Neural cell (in vitro differentiated cells): ENCODE data around the gene IL15RA. TPM values are rescaled to one million over a fixed set of nuclear protein-coding genes. Genes with fewer than 3 reads are reported as not detected.

ENCODE experiments used
- H2AFZ ChIP-seq: fragments of 200-600, 300-800 bp; sonication (generic), shearing (Covaris generic); 2 replicates; pipeline ENCODE4 v1.6.0; 2014; ENCODE audit warnings: low read depth, mild to moderate bottlenecking, antibody characterized with exemption, low read length, moderate library complexity
- H3F3A ChIP-seq: fragments of 200-600 bp; shearing (Covaris generic); 2 replicates; pipeline ENCODE4 v1.6.1; 2016; ENCODE audit warnings: mild to moderate bottlenecking, moderate library complexity, mixed read lengths, antibody characterized with exemption, low read length; ENCODE audit not compliant: insufficient read depth, poor library complexity, severe bottlenecking
- H3K27ac ChIP-seq: fragments of 200-600, 300-800 bp; sonication (generic), shearing (Covaris generic); 2 replicates; pipeline ENCODE4 v1.5.1; 2014; ENCODE audit warnings: mild to moderate bottlenecking, low read length, moderate library complexity
- H3K27me3 ChIP-seq: fragments of 300-800, 200-600 bp; sonication (generic), shearing (Covaris generic); 2 replicates; pipeline ENCODE4 v1.6.0; 2014; ENCODE audit warnings: mild to moderate bottlenecking, low read depth, low read length, moderate library complexity; ENCODE audit not compliant: insufficient read depth
- H3K36me3 ChIP-seq: fragments of 300-800, 200-600 bp; sonication (generic), shearing (Covaris generic); 2 replicates; pipeline ENCODE4 v1.5.1; 2014; ENCODE audit warnings: mild to moderate bottlenecking, antibody characterized with exemption, low read length, moderate library complexity; ENCODE audit not compliant: insufficient read depth
- H3K4me2 ChIP-seq: fragments of 300-800, 200-600 bp; sonication (generic), shearing (Covaris generic); 2 replicates; pipeline ENCODE4 v1.6.0; 2014; ENCODE audit warnings: mild to moderate bottlenecking, low read length
- H3K4me3 ChIP-seq: fragments of 300-800, 200-600 bp; sonication (generic), shearing (Covaris generic); 2 replicates; pipeline ENCODE4 v1.5.1; 2014; ENCODE audit warnings: mild to moderate bottlenecking, low read length, moderate library complexity
- H3K79me2 ChIP-seq: fragments of 200-600 bp; shearing (Covaris generic); replicated peaks from 2 replicates; pipeline ENCODE4 v1.6.0; 2014; ENCODE audit warnings: mild to moderate bottlenecking, low read length, moderate library complexity; ENCODE audit not compliant: insufficient read depth
- H3K9ac ChIP-seq: fragments of 300-800, 200-600 bp; sonication (generic), shearing (Covaris generic); 2 replicates; pipeline ENCODE4 v1.6.1; 2016; ENCODE audit warnings: mild to moderate bottlenecking, low read length, mixed read lengths
- H3K9me2 ChIP-seq: fragments of 200-600 bp; shearing (Covaris generic); 2 replicates; pipeline ENCODE4 v1.6.1; 2016; ENCODE audit warnings: mild to moderate bottlenecking, low read length, mixed read lengths; ENCODE audit not compliant: insufficient read depth
- H3K9me3 ChIP-seq: fragments of 200-600, 300-800 bp; sonication (generic), shearing (Covaris generic); 2 replicates; pipeline ENCODE4 v1.6.1; 2016; ENCODE audit warnings: mild to moderate bottlenecking, mixed run types, low read length, moderate library complexity, mixed read lengths
- H4K20me1 ChIP-seq: fragments of 200-600 bp; shearing (Covaris generic); 2 replicates; pipeline ENCODE4 v1.6.1; 2016; ENCODE audit warnings: mild to moderate bottlenecking, mixed run types; ENCODE audit not compliant: insufficient read depth
- EP300 ChIP-seq: fragments of 450-650 bp; conservative IDR thresholded peaks from 2 replicates; pipeline ENCODE4 v1.6.1; 2014; ENCODE audit warnings: antibody characterized with exemption, mild to moderate bottlenecking, moderate library complexity; ENCODE audit not compliant: poor library complexity, severe bottlenecking
- EZH2 ChIP-seq: fragments of 200-600, 300-800 bp; shearing (Covaris generic), sonication (generic); IDR thresholded peaks from 2 replicates; pipeline ENCODE4 v1.6.1; 2014; ENCODE audit warnings: antibody characterized with exemption, low read length, borderline replicate concordance, mild to moderate bottlenecking; ENCODE audit not compliant: insufficient read depth, poor library complexity, severe bottlenecking
- MXI1 ChIP-seq: fragments of 450-650 bp; conservative IDR thresholded peaks from 2 replicates; pipeline ENCODE4 v1.6.1; 2014; ENCODE audit warnings: antibody characterized with exemption, mild to moderate bottlenecking; ENCODE audit not compliant: poor library complexity, severe bottlenecking
- POLR2AphosphoS5 ChIP-seq: IDR thresholded peaks from 2 replicates; pipeline ENCODE4 v1.6.1; 2012
- RAD21 ChIP-seq: fragments of 450-650 bp; conservative IDR thresholded peaks from 2 replicates; pipeline ENCODE4 v1.6.1; 2014; ENCODE audit warnings: antibody characterized with exemption, mild to moderate bottlenecking, moderate library complexity
- REST ChIP-seq: IDR thresholded peaks from 2 replicates; pipeline ENCODE4 v1.6.1; 2012; ENCODE audit warnings: borderline replicate concordance
- SMC3 ChIP-seq: fragments of 450-650 bp; conservative IDR thresholded peaks from 2 replicates; pipeline ENCODE4 v1.6.1; 2014; ENCODE audit warnings: antibody characterized with exemption, mild to moderate bottlenecking, moderate library complexity; ENCODE audit not compliant: poor library complexity
- TAF1 ChIP-seq: IDR thresholded peaks from 2 replicates; pipeline ENCODE4 v1.6.1; 2012; ENCODE audit warnings: low read depth
- polyA plus RNA-seq: library from polyadenylated mRNA; depleted of rRNA; stranded (reverse); fragments of >200 nt; gene quantifications from 2 replicates; pipeline ENCODE4 v1.2.3, GENCODE V29; 2014
- TF ChIP-seq, protein P1 (sequence below): fragments of 450-650 bp; IDR thresholded peaks from 2 replicates; pipeline ENCODE4 v1.5.1; 2014; ENCODE audit warnings: antibody characterized with exemption, mild to moderate bottlenecking, moderate library complexity; ENCODE audit not compliant: poor library complexity, severe bottlenecking

The IL15RA gene
- polyA plus RNA-seq, 1 donor from 2014 or later, result not detected

DNA sequence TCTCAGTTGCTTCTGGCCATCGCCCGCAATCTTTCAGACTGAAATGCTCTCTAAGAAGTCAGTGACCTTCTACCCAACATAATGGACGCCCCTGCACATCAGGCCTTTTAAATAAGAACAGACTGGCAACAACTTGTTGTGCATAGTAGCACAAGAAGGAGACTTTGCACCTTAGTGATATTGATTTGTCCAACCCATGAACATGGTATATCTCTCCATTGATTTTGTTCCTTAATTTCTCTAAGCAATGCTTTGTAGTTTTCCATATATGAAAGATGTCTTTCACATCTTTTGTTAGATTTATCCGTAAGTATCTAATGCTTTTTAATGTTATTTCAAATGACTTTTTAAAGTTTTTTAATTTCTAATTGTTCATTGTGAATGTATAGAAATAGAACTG, 4.3 kb downstream of the IL15RA start:
- Histone ChIP-seq H3K9me2 (no peaks in the 10 kb centered on the region), H3K36me3 (no peaks in the 10 kb centered on the region), H3K4me2 (no peak overlapping the region), H4K20me1 (no peaks in the 10 kb centered on the region), H2AFZ (no peak overlapping the region), H3K9me3 (no peaks in the 10 kb centered on the region), H3K4me3 (no peak overlapping the region), H3K27ac (no peak overlapping the region), H3K9ac (no peak overlapping the region), H3K79me2 (no peaks in the 10 kb centered on the region), H3F3A (no peaks in the 10 kb centered on the region), H3K27me3 (peaks cover 32% of the 10 kb centered on the region)
- TF ChIP-seq TAF1, result no peak

- H3K9me2 ChIP-seq, result no peaks in the 10 kb centered on the region
- H3K9me3 ChIP-seq, result no peaks in the 10 kb centered on the region
- TF ChIP-seq EP300 (no peak), MXI1 (no peak), SMC3 (no peak), REST (no peak), RAD21 (no peak), TAF1 (no peak), POLR2AphosphoS5 (no peak), EZH2 (no peak)
- TF ChIP-seq, protein P1, sequence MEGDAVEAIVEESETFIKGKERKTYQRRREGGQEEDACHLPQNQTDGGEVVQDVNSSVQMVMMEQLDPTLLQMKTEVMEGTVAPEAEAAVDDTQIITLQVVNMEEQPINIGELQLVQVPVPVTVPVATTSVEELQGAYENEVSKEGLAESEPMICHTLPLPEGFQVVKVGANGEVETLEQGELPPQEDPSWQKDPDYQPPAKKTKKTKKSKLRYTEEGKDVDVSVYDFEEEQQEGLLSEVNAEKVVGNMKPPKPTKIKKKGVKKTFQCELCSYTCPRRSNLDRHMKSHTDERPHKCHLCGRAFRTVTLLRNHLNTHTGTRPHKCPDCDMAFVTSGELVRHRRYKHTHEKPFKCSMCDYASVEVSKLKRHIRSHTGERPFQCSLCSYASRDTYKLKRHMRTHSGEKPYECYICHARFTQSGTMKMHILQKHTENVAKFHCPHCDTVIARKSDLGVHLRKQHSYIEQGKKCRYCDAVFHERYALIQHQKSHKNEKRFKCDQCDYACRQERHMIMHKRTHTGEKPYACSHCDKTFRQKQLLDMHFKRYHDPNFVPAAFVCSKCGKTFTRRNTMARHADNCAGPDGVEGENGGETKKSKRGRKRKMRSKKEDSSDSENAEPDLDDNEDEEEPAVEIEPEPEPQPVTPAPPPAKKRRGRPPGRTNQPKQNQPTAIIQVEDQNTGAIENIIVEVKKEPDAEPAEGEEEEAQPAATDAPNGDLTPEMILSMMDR, result no peak
- no peaks in the 10 kb centered on the region for H3K79me2 ChIP-seq
- H3K27ac ChIP-seq, result no peak overlapping the region
- H2AFZ ChIP-seq, result no peak overlapping the region
- no peak overlapping the region for H3K9ac ChIP-seq
- H3K4me2 ChIP-seq, result no peak overlapping the region
- H3K4me3 ChIP-seq, result no peak overlapping the region
- no peaks in the 10 kb centered on the region for H3K36me3 ChIP-seq
- H3F3A ChIP-seq, result no peaks in the 10 kb centered on the region
- no peaks in the 10 kb centered on the region for H4K20me1 ChIP-seq
- peaks cover 20% of the 10 kb centered on the region for H3K27me3 ChIP-seq
Measured at GRCh38 chr10:5971886-5972285, 5.5 kb downstream of the IL15RA start.

- Histone ChIP-seq H3K36me3 (no peaks in the 10 kb centered on the region), H4K20me1 (no peaks in the 10 kb centered on the region), H3K9ac (no peak overlapping the region), H3K9me2 (no peaks in the 10 kb centered on the region), H3F3A (no peaks in the 10 kb centered on the region), H2AFZ (no peak overlapping the region), H3K79me2 (no peaks in the 10 kb centered on the region), H3K4me2 (no peak overlapping the region), H3K27me3 (peaks cover 15% of the 10 kb centered on the region), H3K4me3 (no peak overlapping the region), H3K9me3 (no peaks in the 10 kb centered on the region), H3K27ac (no peak overlapping the region)
- TF ChIP-seq TAF1, result no peak
- no peak for TF ChIP-seq RAD21
- TF ChIP-seq EZH2, result no peak
- no peak for TF ChIP-seq POLR2AphosphoS5
- no peak for TF ChIP-seq MXI1
- TF ChIP-seq EP300, result no peak
- no peak for TF ChIP-seq REST
- TF ChIP-seq, protein P1, result no peak
- no peak for TF ChIP-seq SMC3
Measured at GRCh38 chr10:5971315-5971832, 6.0 kb downstream of the IL15RA start.
